Thymus (tissue), 11 donors: ENCODE results near the gene TBXAS1. TPM values are rescaled to one million over a fixed set of nuclear protein-coding genes. Genes with fewer than 3 reads are reported as not detected.

Experiments used
- DNase-seq, 9 donors: peaks; one replicate each; pipeline ENCODE4 v3.0.0-alpha.2; 2013; ENCODE audit warnings: low spot score in 9 of 9, low read depth in 6 of 9, missing footprints in 1 of 9
- H3K27ac ChIP-seq, 2 donors: one replicate each; pipeline ENCODE4 v1.5.1; 2013; ENCODE audit warnings: control low read depth in 1 of 2, low read depth in 1 of 2, low read length in 1 of 2, mild to moderate bottlenecking in 1 of 2, moderate library complexity in 1 of 2
- H3K27me3 ChIP-seq, 2 donors: one replicate each; pipeline ENCODE4 v1.5.1; 2013; ENCODE audit warnings: low read length in 1 of 2; ENCODE audit not compliant: control insufficient read depth in 2 of 2, insufficient read depth in 1 of 2
- H3K36me3 ChIP-seq, 2 donors: one replicate each; pipeline ENCODE4 v1.5.1; 2013; ENCODE audit warnings: low read length in 1 of 2, mild to moderate bottlenecking in 1 of 2, moderate library complexity in 1 of 2; ENCODE audit not compliant: control insufficient read depth in 2 of 2, insufficient read depth in 2 of 2
- H3K4me1 ChIP-seq, 2 donors: one replicate each; pipeline ENCODE4 v1.5.1; 2013; ENCODE audit warnings: low read length in 2 of 2; ENCODE audit not compliant: control insufficient read depth in 2 of 2, insufficient read depth in 2 of 2
- H3K4me3 ChIP-seq, 2 donors: one replicate each; pipeline ENCODE4 v1.5.1; 2013; ENCODE audit warnings: low read length in 2 of 2, control low read depth in 1 of 2, mild to moderate bottlenecking in 1 of 2
- H3K9me3 ChIP-seq, 2 donors: one replicate each; pipeline ENCODE4 v1.5.1; 2013; ENCODE audit warnings: low read length in 1 of 2, mild to moderate bottlenecking in 1 of 2; ENCODE audit not compliant: control insufficient read depth in 2 of 2, insufficient read depth in 1 of 2
- WGBS: extraction: QIAGEN DNeasy Blood & Tissue Kit; methylation state at CpG from one replicate; pipeline ENCODE4 v1.1.7; 2013; 5-methylcytosine and 5-hydroxymethylcytosine counted together
- polyA plus RNA-seq: library from polyadenylated mRNA; stranded (reverse); fragments of 200-250 nt; gene quantifications from one replicate; pipeline ENCODE4 v1.2.3, GENCODE V29; 2013
- total RNA-seq: library from RNA; stranded (reverse); fragments of 120-200 nt; gene quantifications from one replicate; pipeline ENCODE4 v1.2.4, GENCODE V29; 2013
- donor health status: healthy.

The TBXAS1 gene
- total and polyA plus RNA-seq, 2 donors, result 15.3 to 16.3 TPM

- H3K27me3 ChIP-seq, result no peaks in the 10 kb centered on the region
- WGBS, result 65% methylated on average over 2 of the region's 2 CpGs
- no peak for DNase-seq
- no peak overlapping the region for H3K27ac ChIP-seq
- H3K36me3 ChIP-seq, result peaks cover 0 to 20% of the 10 kb centered on the region in 2 donors
- H3K4me3 ChIP-seq, result no peak overlapping the region
- no peaks in the 10 kb centered on the region for H3K9me3 ChIP-seq
- peaks cover 0 to 8% of the 10 kb centered on the region in 2 donors for H3K4me1 ChIP-seq
Measured at GRCh38 chr7:139936760-139937310, 107.8 kb downstream of the TBXAS1 start.

GRCh38 chr7:139937715-139938114, 108.7 kb downstream of the TBXAS1 start:
- peak in 1 of 9 donors; percentile 10 for DNase-seq
- Histone ChIP-seq H3K9me3 (no peaks in the 10 kb centered on the region), H3K36me3 (peaks cover 0 to 20% of the 10 kb centered on the region in 2 donors), H3K4me3 (no peak overlapping the region), H3K27ac (no peak overlapping the region), H3K4me1 (peaks cover 0 to 8% of the 10 kb centered on the region in 2 donors), H3K27me3 (no peaks in the 10 kb centered on the region)
- WGBS, result 51% methylated on average over 6 of the region's 6 CpGs

- WGBS, result 97% methylated on average over 2 of the region's 2 CpGs
- Histone ChIP-seq H3K4me3 (no peak overlapping the region), H3K36me3 (peaks cover 0 to 22% of the 10 kb centered on the region in 2 donors), H3K9me3 (peaks cover 0 to 1% of the 10 kb centered on the region in 2 donors), H3K27ac (no peak overlapping the region), H3K4me1 (peaks cover 0 to 8% of the 10 kb centered on the region in 2 donors), H3K27me3 (no peaks in the 10 kb centered on the region)
- no peak for DNase-seq
Measured at GRCh38 chr7:139940866-139941265, 111.8 kb downstream of the TBXAS1 start.

GRCh38 chr7:139941421-139941820, 112.4 kb downstream of the TBXAS1 start:
- no peaks in the 10 kb centered on the region for H3K27me3 ChIP-seq
- peaks cover 0 to 1% of the 10 kb centered on the region in 2 donors for H3K9me3 ChIP-seq
- peaks cover 0 to 19% of the 10 kb centered on the region in 2 donors for H3K36me3 ChIP-seq
- no peak overlapping the region for H3K27ac ChIP-seq
- 96% methylated on average over 3 of the region's 3 CpGs for WGBS
- H3K4me3 ChIP-seq, result no peak overlapping the region
- peaks cover 0 to 8% of the 10 kb centered on the region in 2 donors for H3K4me1 ChIP-seq
- no peak for DNase-seq

GRCh38 chr7:139941866-139942265, 112.8 kb downstream of the TBXAS1 start:
- Histone ChIP-seq H3K4me3 (no peak overlapping the region), H3K4me1 (peaks cover 0 to 8% of the 10 kb centered on the region in 2 donors), H3K36me3 (peaks cover 0 to 17% of the 10 kb centered on the region in 2 donors), H3K27ac (no peak overlapping the region), H3K27me3 (no peaks in the 10 kb centered on the region), H3K9me3 (peaks cover 0 to 1% of the 10 kb centered on the region in 2 donors)
- 95% methylated on average over 2 of the region's 2 CpGs for WGBS
- no peak for DNase-seq

- Histone ChIP-seq H3K27ac (no peak overlapping the region), H3K4me3 (no peak overlapping the region), H3K4me1 (peaks cover 0 to 6% of the 10 kb centered on the region in 2 donors), H3K9me3 (peaks cover 0 to 1% of the 10 kb centered on the region in 2 donors), H3K27me3 (no peaks in the 10 kb centered on the region), H3K36me3 (peaks cover 0 to 14% of the 10 kb centered on the region in 2 donors)
- 97% methylated on average over 6 of the region's 6 CpGs for WGBS
- DNase-seq, result no peak
Measured at GRCh38 chr7:139942636-139943035, 113.6 kb downstream of the TBXAS1 start.

- DNase-seq, result no peak
- no peak overlapping the region for H3K4me3 ChIP-seq
- H3K27me3 ChIP-seq, result no peaks in the 10 kb centered on the region
- H3K4me1 ChIP-seq, result no peaks in the 10 kb centered on the region
- peaks cover 0 to 14% of the 10 kb centered on the region in 2 donors for H3K36me3 ChIP-seq
- WGBS, result 99% methylated on average over 4 of the region's 4 CpGs
- no peak overlapping the region for H3K27ac ChIP-seq
- peaks cover 0 to 1% of the 10 kb centered on the region in 2 donors for H3K9me3 ChIP-seq
Measured at GRCh38 chr7:139943401-139943800, 114.3 kb downstream of the TBXAS1 start.

GRCh38 chr7:139944248-139944647, 115.2 kb downstream of the TBXAS1 start:
- H3K36me3 ChIP-seq, result peaks cover 0 to 14% of the 10 kb centered on the region in 2 donors
- WGBS, result 97% methylated on average over 3 of the region's 3 CpGs

GRCh38 chr7:139946533-139946932, 117.5 kb downstream of the TBXAS1 start:
- no peak for DNase-seq
- H3K27me3 ChIP-seq, result no peaks in the 10 kb centered on the region
- no peaks in the 10 kb centered on the region for H3K4me1 ChIP-seq
- H3K9me3 ChIP-seq, result peaks cover 0 to 1% of the 10 kb centered on the region in 2 donors
- 48% methylated on average over 2 of the region's 2 CpGs for WGBS
- no peak overlapping the region for H3K27ac ChIP-seq
- peaks cover 0 to 4% of the 10 kb centered on the region in 2 donors for H3K36me3 ChIP-seq
- no peak overlapping the region for H3K4me3 ChIP-seq

More at GRCh38 chr7:139944248-139944647, 115.2 kb downstream of the TBXAS1 start:
- Histone ChIP-seq H3K27me3 (no peaks in the 10 kb centered on the region), H3K27ac (no peak overlapping the region), H3K4me1 (no peaks in the 10 kb centered on the region), H3K9me3 (peaks cover 0 to 1% of the 10 kb centered on the region in 2 donors), H3K4me3 (no peak overlapping the region)
- no peak for DNase-seq
